C4-2B (cell line): ENCODE measurements around the gene EMB.

Experiments used
- ZFX ChIP-seq: fragments of 450-650 bp; IDR thresholded peaks from 2 replicates; pipeline ENCODE4 v1.6.1; 2017
- TF ChIP-seq, protein P1 (sequence below): fragments of 450-650 bp; conservative IDR thresholded peaks from 2 replicates; pipeline ENCODE4 v1.5.1; 2017; ENCODE audit warnings: mild to moderate bottlenecking

DNA sequence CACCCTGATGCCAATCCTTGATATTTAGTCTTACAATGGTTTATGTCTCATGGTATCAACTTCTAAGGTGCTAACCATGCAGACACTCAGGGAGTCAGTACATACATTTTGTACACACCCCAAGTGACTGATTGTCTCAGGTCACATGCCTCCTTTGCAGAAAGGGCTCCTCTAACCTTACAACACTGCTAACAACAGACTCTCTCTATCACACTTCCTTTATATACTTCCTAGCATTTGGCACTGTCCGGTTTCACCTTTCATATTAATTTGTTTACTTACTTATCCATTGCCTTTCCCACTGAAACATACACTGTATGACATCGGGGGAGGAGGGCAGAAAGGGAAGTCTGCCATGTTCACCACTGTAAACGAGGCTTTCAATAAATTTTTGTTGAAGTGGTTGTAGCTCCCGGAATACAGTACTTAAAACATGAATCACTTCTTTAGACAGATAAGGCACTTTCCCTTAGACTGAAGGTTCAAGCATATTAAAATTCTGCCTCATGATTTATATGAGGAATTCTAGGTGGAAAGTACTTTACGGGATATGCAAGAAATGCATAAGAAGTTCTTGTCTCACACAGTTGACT, 20.6 kb downstream of the EMB start:
- TF ChIP-seq, protein P1, sequence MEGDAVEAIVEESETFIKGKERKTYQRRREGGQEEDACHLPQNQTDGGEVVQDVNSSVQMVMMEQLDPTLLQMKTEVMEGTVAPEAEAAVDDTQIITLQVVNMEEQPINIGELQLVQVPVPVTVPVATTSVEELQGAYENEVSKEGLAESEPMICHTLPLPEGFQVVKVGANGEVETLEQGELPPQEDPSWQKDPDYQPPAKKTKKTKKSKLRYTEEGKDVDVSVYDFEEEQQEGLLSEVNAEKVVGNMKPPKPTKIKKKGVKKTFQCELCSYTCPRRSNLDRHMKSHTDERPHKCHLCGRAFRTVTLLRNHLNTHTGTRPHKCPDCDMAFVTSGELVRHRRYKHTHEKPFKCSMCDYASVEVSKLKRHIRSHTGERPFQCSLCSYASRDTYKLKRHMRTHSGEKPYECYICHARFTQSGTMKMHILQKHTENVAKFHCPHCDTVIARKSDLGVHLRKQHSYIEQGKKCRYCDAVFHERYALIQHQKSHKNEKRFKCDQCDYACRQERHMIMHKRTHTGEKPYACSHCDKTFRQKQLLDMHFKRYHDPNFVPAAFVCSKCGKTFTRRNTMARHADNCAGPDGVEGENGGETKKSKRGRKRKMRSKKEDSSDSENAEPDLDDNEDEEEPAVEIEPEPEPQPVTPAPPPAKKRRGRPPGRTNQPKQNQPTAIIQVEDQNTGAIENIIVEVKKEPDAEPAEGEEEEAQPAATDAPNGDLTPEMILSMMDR = no peak
- no peak for TF ChIP-seq ZFX
